GM06990 (cell line): ENCODE measurements around the gene OR8J3.

Experiments
- DNase-seq: peaks from one replicate; pipeline ENCODE4 v3.0.0-alpha.2; 2011; ENCODE audit not compliant: insufficient read length; ENCODE audit errors: extremely low read depth
- H3K27me3 ChIP-seq: replicated peaks from 2 replicates; pipeline ENCODE4 v1.6.0; 2011; ENCODE audit warnings: low read length; ENCODE audit not compliant: control insufficient read depth, insufficient read depth
- H3K36me3 ChIP-seq: 2 replicates; pipeline ENCODE4 v1.5.1; 2011; ENCODE audit warnings: low read length; ENCODE audit not compliant: control insufficient read depth, insufficient read depth
- H3K4me3 ChIP-seq: replicated peaks from 2 replicates; pipeline ENCODE4 v1.5.1; 2011; ENCODE audit warnings: low read depth, mild to moderate bottlenecking, control low read depth, low read length
- CTCF ChIP-seq: IDR thresholded peaks from 2 replicates; pipeline ENCODE4 v1.5.1; 2011; ENCODE audit warnings: low read length, control low read depth, mild to moderate bottlenecking, inconsistent platforms; ENCODE audit not compliant: insufficient read depth, poor library complexity, severe bottlenecking

Gene OR8J3

GRCh38 chr11:56140151-56140661 is at the start of gene OR8J3:
Gene OR8J3 (minus strand): TSS chr11:56140201. CDS start chr11:56137718, 2,483 bp downstream.
- Histone ChIP-seq H3K4me3 (no peak within 1 kb of the TSS), H3K36me3 (no peaks in the 10 kb centered on the region), H3K27me3 (no peaks in the 10 kb centered on the region)
- no peak for DNase-seq
- no peak for TF ChIP-seq CTCF

- Histone ChIP-seq H3K36me3 (no peaks in the 10 kb centered on the region), H3K4me3 (no peak overlapping the region), H3K27me3 (no peaks in the 10 kb centered on the region)
- TF ChIP-seq CTCF = no peak
- no peak for DNase-seq
Observed at GRCh38 chr11:56188602-56189001, 48.6 kb upstream of the OR8J3 start.

- H3K27me3 ChIP-seq = no peaks in the 10 kb centered on the region
- no peak for DNase-seq
Observed at GRCh38 chr11:56183459-56183858, 43.5 kb upstream of the OR8J3 start.

GRCh38 chr11:56176318-56176717 is 36.3 kb upstream of the OR8J3 start, which contains the start of gene OR5J2:
Gene OR5J2 (plus strand): TSS chr11:56176618. CDS start chr11:56176618, 0 bp downstream.
- Histone ChIP-seq H3K36me3 (no peaks in the 10 kb centered on the region), H3K27me3 (no peaks in the 10 kb centered on the region)
- TF ChIP-seq CTCF = no peak

More at GRCh38 chr11:56183459-56183858, 43.5 kb upstream of the OR8J3 start:
- H3K36me3 ChIP-seq = no peaks in the 10 kb centered on the region
- TF ChIP-seq CTCF = no peak
- H3K4me3 ChIP-seq = no peak overlapping the region

GRCh38 chr11:56172256-56172830 is 32.3 kb upstream of the OR8J3 start:
- no peak for TF ChIP-seq CTCF
- no peaks in the 10 kb centered on the region for H3K27me3 ChIP-seq
- no peak for DNase-seq
- H3K36me3 ChIP-seq = no peaks in the 10 kb centered on the region
- no peak overlapping the region for H3K4me3 ChIP-seq

More at GRCh38 chr11:56176318-56176717, 36.3 kb upstream of the OR8J3 start, which contains the start of gene OR5J2:
- H3K4me3 ChIP-seq = no peak within 1 kb of the TSS
- DNase-seq = no peak
